Measurements from ENCODE around the gene NR6A1. TPM values are rescaled to one million over a fixed set of nuclear protein-coding genes. Genes with fewer than 3 reads are reported as not detected.

The NR6A1 gene
- total and polyA plus RNA-seq, 2 experiments from 2014 or later, result 44.2 to 139 TPM

DNA sequence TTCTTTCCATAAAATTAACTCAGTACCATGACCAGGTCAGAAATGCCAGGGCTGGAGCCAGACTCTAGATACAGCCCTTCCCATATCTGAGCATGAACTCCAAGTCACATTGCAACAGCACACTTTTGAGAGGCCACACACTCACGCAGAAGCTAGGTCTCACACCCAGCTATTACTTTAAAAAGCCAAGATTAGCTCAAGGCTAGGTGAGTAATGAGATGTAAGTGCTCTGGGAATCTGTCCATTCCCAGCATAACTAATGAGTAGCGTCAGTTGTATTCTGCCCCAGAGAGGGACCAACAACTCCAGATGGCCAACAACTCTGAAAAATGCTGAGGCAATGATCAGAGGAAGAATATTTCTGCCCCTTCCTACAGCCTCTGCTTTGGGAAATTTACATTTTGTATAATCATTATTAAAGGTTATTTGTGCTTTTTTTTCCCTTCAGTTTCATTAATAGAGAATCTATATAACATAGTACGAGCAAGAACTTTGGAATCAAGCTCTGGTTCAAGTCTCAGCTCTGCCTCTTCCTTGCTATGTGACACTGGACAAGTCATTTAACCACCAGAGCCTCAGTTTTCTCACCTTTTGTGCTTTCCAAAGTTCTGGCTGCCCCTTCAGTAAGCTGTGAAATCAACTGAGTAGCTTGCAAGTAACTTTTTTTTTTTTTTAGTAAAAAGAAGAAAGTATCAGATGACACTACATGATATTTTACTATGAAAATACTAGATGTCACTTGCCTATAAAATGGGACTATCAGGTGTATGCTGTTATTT is 118.3 kb downstream of the NR6A1 start:
- Histone ChIP-seq H3K79me2 (replicated peaks; ENCODE audit: insufficient read depth) (peaks cover 34% of the 10 kb centered on the region), H3K4me1 (ENCODE audit: insufficient read depth) (peaks cover 3% of the 10 kb centered on the region; the same call in 1 of the 2 replicates), H3K4me3 (no peak overlapping the region), H3K4me2 (no peak overlapping the region), H3K27me3 (ENCODE audit: insufficient read depth) (no peaks in the 10 kb centered on the region), H3K27ac (ENCODE audit: low read depth) (no peak overlapping the region), H3K36me3 (ENCODE audit: insufficient read depth) (no peaks in the 10 kb centered on the region), H4K20me1 (replicated peaks; ENCODE audit: insufficient read depth) (no peaks in the 10 kb centered on the region), H3F3A (replicated peaks; ENCODE audit: low read depth) (no peaks in the 10 kb centered on the region), H2AFZ (no peak overlapping the region), H3K9me2 (ENCODE audit: insufficient read depth) (no peaks in the 10 kb centered on the region)
- no peaks in the 10 kb centered on the region; the same call in 2 of the 3 replicates for H3K36me3 Mint-ChIP-seq (ENCODE audit: low read depth)
- DNase-seq (ENCODE audit: low spot score) (no peak), ATAC-seq (no peak)
- no peak overlapping the region for H3K27ac Mint-ChIP-seq
- no peaks in the 10 kb centered on the region for H3K9me3 Mint-ChIP-seq
- H3K4me1 Mint-ChIP-seq, result peaks cover 27% of the 10 kb centered on the region
- peaks cover 2% of the 10 kb centered on the region for H3K27me3 Mint-ChIP-seq (ENCODE audit: insufficient read depth, low read depth, poor library complexity)
- no peak for TF ChIP-seq EZH2phosphoT487 (IDR thresholded peaks at IDR 0.05; ENCODE audit: unreplicated experiment)
- TF ChIP-seq, protein P1, sequence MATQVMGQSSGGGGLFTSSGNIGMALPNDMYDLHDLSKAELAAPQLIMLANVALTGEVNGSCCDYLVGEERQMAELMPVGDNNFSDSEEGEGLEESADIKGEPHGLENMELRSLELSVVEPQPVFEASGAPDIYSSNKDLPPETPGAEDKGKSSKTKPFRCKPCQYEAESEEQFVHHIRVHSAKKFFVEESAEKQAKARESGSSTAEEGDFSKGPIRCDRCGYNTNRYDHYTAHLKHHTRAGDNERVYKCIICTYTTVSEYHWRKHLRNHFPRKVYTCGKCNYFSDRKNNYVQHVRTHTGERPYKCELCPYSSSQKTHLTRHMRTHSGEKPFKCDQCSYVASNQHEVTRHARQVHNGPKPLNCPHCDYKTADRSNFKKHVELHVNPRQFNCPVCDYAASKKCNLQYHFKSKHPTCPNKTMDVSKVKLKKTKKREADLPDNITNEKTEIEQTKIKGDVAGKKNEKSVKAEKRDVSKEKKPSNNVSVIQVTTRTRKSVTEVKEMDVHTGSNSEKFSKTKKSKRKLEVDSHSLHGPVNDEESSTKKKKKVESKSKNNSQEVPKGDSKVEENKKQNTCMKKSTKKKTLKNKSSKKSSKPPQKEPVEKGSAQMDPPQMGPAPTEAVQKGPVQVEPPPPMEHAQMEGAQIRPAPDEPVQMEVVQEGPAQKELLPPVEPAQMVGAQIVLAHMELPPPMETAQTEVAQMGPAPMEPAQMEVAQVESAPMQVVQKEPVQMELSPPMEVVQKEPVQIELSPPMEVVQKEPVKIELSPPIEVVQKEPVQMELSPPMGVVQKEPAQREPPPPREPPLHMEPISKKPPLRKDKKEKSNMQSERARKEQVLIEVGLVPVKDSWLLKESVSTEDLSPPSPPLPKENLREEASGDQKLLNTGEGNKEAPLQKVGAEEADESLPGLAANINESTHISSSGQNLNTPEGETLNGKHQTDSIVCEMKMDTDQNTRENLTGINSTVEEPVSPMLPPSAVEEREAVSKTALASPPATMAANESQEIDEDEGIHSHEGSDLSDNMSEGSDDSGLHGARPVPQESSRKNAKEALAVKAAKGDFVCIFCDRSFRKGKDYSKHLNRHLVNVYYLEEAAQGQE (IDR thresholded peaks at IDR 0.05; ENCODE audit: unreplicated experiment), result no peak
- no peak for TF ChIP-seq CREB1 (CRISPR knock-in tag; IDR thresholded peaks at IDR 0.05; ENCODE audit: low read depth)
- no peak for TF ChIP-seq POLR2AphosphoS5 (IDR thresholded peaks at IDR 0.05; ENCODE audit: low read depth)
- TF ChIP-seq, protein P2, sequence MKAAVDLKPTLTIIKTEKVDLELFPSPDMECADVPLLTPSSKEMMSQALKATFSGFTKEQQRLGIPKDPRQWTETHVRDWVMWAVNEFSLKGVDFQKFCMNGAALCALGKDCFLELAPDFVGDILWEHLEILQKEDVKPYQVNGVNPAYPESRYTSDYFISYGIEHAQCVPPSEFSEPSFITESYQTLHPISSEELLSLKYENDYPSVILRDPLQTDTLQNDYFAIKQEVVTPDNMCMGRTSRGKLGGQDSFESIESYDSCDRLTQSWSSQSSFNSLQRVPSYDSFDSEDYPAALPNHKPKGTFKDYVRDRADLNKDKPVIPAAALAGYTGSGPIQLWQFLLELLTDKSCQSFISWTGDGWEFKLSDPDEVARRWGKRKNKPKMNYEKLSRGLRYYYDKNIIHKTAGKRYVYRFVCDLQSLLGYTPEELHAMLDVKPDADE (IDR thresholded peaks at IDR 0.05), result no peak
- TF ChIP-seq, protein P3, sequence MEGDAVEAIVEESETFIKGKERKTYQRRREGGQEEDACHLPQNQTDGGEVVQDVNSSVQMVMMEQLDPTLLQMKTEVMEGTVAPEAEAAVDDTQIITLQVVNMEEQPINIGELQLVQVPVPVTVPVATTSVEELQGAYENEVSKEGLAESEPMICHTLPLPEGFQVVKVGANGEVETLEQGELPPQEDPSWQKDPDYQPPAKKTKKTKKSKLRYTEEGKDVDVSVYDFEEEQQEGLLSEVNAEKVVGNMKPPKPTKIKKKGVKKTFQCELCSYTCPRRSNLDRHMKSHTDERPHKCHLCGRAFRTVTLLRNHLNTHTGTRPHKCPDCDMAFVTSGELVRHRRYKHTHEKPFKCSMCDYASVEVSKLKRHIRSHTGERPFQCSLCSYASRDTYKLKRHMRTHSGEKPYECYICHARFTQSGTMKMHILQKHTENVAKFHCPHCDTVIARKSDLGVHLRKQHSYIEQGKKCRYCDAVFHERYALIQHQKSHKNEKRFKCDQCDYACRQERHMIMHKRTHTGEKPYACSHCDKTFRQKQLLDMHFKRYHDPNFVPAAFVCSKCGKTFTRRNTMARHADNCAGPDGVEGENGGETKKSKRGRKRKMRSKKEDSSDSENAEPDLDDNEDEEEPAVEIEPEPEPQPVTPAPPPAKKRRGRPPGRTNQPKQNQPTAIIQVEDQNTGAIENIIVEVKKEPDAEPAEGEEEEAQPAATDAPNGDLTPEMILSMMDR (conservative IDR thresholded peaks at IDR 0.05; ENCODE audit: low read depth in 2 of 2), result no peak
- TF ChIP-seq EZH2 (IDR thresholded peaks at IDR 0.05; ENCODE audit: low read depth, unreplicated experiment), result no peak
- TF ChIP-seq ZNF114 (CRISPR knock-in tag; IDR thresholded peaks at IDR 0.05), result no peak
- TF ChIP-seq ZNF331 (CRISPR knock-in tag; IDR thresholded peaks at IDR 0.05; ENCODE audit: low read depth), result no peak
- TF ChIP-seq STAT1 (IDR thresholded peaks at IDR 0.05; ENCODE audit: unreplicated experiment), result no peak
- TF ChIP-seq JUNB (IDR thresholded peaks at IDR 0.05; ENCODE audit: unreplicated experiment), result no peak
- no peak for TF ChIP-seq ZNF462 (CRISPR knock-in tag; IDR thresholded peaks at IDR 0.05)
- TF ChIP-seq NANOG (IDR thresholded peaks at IDR 0.05; ENCODE audit: borderline replicate concordance), result no peak
- no peak overlapping the region for H3K4me3 Mint-ChIP-seq
